Endothelial cell (in vitro differentiated cells): ENCODE measurements around the gene PLPPR2. TPM values are rescaled to one million over a fixed set of nuclear protein-coding genes. Genes with fewer than 3 reads are reported as not detected.
"Not testable (repeated sequence)": the region's sequence is repeated elsewhere in the genome, so short reads cannot be mapped to it uniquely, and the experiment has no call there.

Source experiments
- DNase-seq: peaks from one replicate; pipeline ENCODE4 v3.0.0; 2021; ENCODE audit warnings: low spot score
- H3K27ac Mint-ChIP-seq: one replicate; pipeline ENCODE4 v1.8.0; 2021; ENCODE audit warnings: mixed read lengths, inconsistent platforms; ENCODE audit not compliant: unreplicated experiment
- H3K27me3 Mint-ChIP-seq: one replicate; pipeline ENCODE4 v1.8.0; 2021; ENCODE audit warnings: mild to moderate bottlenecking, moderate library complexity, mixed read lengths, inconsistent platforms; ENCODE audit not compliant: unreplicated experiment
- H3K36me3 Mint-ChIP-seq: one replicate; pipeline ENCODE4 v1.8.0; 2021; ENCODE audit warnings: mild to moderate bottlenecking, low read depth, mixed read lengths, inconsistent platforms; ENCODE audit not compliant: unreplicated experiment
- H3K4me1 Mint-ChIP-seq: one replicate; pipeline ENCODE4 v1.8.0; 2021; ENCODE audit warnings: mild to moderate bottlenecking, mixed read lengths, inconsistent platforms; ENCODE audit not compliant: unreplicated experiment
- H3K4me3 Mint-ChIP-seq: one replicate; pipeline ENCODE4 v1.8.0; 2021; ENCODE audit warnings: mild to moderate bottlenecking, mixed read lengths, inconsistent platforms; ENCODE audit not compliant: unreplicated experiment
- H3K9me3 Mint-ChIP-seq: one replicate; pipeline ENCODE4 v1.8.0; 2021; ENCODE audit warnings: mixed read lengths, inconsistent platforms; ENCODE audit not compliant: unreplicated experiment
- CTCF ChIP-seq: fragments of 200-600 bp; sonication (generic); IDR thresholded peaks from one replicate; pipeline ENCODE4 v1.5.0; 2021; ENCODE audit warnings: antibody characterized with exemption; ENCODE audit not compliant: unreplicated experiment
- total RNA-seq: library from RNA; stranded (reverse); fragmentation: NEBNext Ultra II Directional; extraction: Animal tissue kit (Norgen Biotek cat#: 25700); gene quantifications from one replicate; pipeline ENCODE4 v1.2.1, GENCODE V29; 2021; ENCODE audit not compliant: unreplicated experiment

The PLPPR2 gene
- total RNA-seq, 1 donor from 2014 or later = 13.7 TPM

GRCh38 chr19:11378319-11379189 lies 23.3 kb downstream of the PLPPR2 start:
- peaks cover 11% of the 10 kb centered on the region for H3K27me3 Mint-ChIP-seq
- DNase-seq = peak; percentile 76
- H3K4me1 Mint-ChIP-seq = peaks cover 26% of the 10 kb centered on the region
- peaks cover 10% of the 10 kb centered on the region for H3K36me3 Mint-ChIP-seq
- no peak overlapping the region for H3K27ac Mint-ChIP-seq
- peak; percentile 65 for TF ChIP-seq CTCF
- no peak overlapping the region for H3K4me3 Mint-ChIP-seq
- H3K9me3 Mint-ChIP-seq = no peaks in the 10 kb centered on the region

- H3K27me3 Mint-ChIP-seq = peaks cover 11% of the 10 kb centered on the region
- not testable (repeated sequence) for DNase-seq, H3K27ac Mint-ChIP-seq, H3K4me3 Mint-ChIP-seq, H3K36me3 Mint-ChIP-seq, H3K9me3 Mint-ChIP-seq
- peaks cover 26% of the 10 kb centered on the region for H3K4me1 Mint-ChIP-seq
Measured at GRCh38 chr19:11379269-11379845, 24.1 kb downstream of the PLPPR2 start.

GRCh38 chr19:11379857-11380350 lies 24.7 kb downstream of the PLPPR2 start:
- no peak for TF ChIP-seq CTCF
- H3K27me3 Mint-ChIP-seq = peaks cover 14% of the 10 kb centered on the region
- DNase-seq = no peak
- H3K27ac Mint-ChIP-seq = peak overlapping the region; percentile 16
- peaks cover 10% of the 10 kb centered on the region for H3K36me3 Mint-ChIP-seq
- no peaks in the 10 kb centered on the region for H3K9me3 Mint-ChIP-seq
- no peak overlapping the region for H3K4me3 Mint-ChIP-seq
- peaks cover 29% of the 10 kb centered on the region for H3K4me1 Mint-ChIP-seq

- peak; percentile 56 for TF ChIP-seq CTCF
- peak; percentile 90 for DNase-seq
- Mint-ChIP-seq H3K36me3 (peaks cover 10% of the 10 kb centered on the region), H3K27ac (peak overlapping the region; percentile 76), H3K4me1 (peaks cover 26% of the 10 kb centered on the region), H3K9me3 (no peaks in the 10 kb centered on the region), H3K27me3 (peaks cover 13% of the 10 kb centered on the region), H3K4me3 (peak overlapping the region; percentile 94)
Measured at GRCh38 chr19:11380653-11381537, 25.7 kb downstream of the PLPPR2 start.
